NK-92 (cell line): ENCODE results near the gene ARID1B.

ENCODE experiments used
- DNase-seq: peaks from one replicate; lab custom pipeline; 2025; ENCODE audit not compliant: unreplicated experiment; lab: John Stamatoyannopoulos, UW

ARID1B gene

DNA sequence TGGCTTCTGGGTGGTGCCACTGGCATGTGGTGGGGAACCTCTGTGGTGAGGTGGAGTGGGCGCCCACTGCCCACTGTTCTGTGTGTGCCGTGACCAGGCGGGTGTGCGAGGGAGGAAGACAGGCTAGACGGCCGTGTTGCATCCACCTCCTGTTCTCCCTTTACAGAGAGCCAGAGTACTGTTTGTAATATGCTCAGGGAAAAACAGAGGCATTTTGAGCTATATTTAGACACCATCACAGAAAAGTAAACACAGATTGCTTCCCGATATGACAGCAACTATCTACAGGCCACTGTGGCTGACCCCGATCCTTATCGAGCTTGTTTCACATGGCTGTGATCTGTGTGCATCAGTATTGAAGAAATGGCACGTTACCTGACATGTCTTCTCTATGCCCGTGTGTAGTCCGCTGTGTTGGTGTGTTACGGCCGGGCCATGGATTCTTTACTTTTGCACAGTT lies 45.6 kb downstream of the ARID1B start:
- no peak for DNase-seq

DNA sequence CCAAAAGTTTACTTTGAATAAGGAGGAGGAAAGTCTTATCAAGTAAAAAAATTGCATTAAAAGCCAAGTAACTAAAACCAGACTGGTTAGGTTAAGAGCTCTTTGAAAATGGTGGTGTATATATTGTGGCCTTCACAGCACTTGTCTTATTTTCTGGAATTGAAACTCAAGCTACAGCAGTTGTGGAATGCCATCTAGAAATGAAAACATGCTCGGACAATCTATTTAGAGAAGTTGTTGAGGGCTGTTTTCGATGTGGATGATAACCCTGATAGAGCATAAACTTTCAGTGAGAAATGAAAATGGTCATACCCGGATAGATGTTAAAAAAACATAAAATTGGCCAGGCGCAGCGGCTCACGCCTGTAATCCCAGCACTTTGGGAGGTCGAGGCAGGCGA lies 47.0 kb downstream of the ARID1B start:
- DNase-seq = no peak

- no peak for DNase-seq
Observed at GRCh38 chr6:156825475-156825874, 48.3 kb downstream of the ARID1B start.

- no peak for DNase-seq
Observed at GRCh38 chr6:156826290-156826955, 49.2 kb downstream of the ARID1B start.

GRCh38 chr6:156827382-156827781 lies 50.2 kb downstream of the ARID1B start:
- no peak for DNase-seq

DNA sequence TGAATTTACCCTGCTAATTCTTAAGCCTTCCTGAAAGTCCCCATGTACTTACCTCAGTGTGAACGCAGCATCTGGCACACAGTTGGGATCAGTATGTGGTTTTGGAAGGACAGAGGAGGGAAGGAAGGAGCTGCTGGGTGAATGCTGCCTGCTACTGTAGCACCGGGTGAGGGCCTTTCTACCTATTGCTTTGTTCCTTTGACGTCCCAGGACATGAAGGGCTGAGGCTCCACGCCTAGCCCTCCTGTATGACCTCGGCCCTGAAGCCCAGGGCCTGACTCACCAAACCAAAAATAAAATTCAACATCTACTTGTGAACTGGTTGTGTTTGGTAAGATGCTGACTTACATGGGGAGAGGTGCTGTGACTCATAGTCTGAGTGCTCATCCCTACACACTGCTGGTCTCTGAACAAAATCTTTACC lies 51.1 kb downstream of the ARID1B start:
- no peak for DNase-seq

- DNase-seq = no peak
Observed at GRCh38 chr6:156830126-156830525, 52.9 kb downstream of the ARID1B start.

- DNase-seq = no peak
Observed at GRCh38 chr6:156832231-156832647, 55.1 kb downstream of the ARID1B start.

GRCh38 chr6:156832669-156833068 lies 55.5 kb downstream of the ARID1B start:
- DNase-seq = no peak

GRCh38 chr6:156833755-156834154 lies 56.6 kb downstream of the ARID1B start:
- DNase-seq = no peak

GRCh38 chr6:156839129-156839528 lies 62.0 kb downstream of the ARID1B start:
- DNase-seq = no peak

GRCh38 chr6:156839591-156840001 lies 62.4 kb downstream of the ARID1B start:
- no peak for DNase-seq

DNA sequence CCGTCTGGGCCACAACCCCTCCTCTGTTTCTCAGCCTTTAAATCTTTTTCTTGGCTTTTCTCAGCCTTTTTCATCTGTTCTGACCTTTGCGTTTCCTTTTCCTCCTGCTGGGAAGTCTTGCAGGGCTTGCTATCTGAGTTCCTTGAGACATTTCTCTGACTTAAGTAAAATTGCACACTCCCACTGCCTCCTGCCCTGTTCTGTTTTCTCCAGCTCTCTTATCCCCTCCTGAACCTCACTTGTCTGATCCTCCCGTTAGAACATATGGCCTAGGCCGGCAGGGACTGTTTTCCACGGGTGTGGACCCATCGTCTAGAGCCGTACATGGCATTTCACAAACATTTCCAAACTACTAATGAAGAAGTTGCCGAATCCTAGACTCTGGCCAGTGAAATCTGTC lies 63.0 kb downstream of the ARID1B start:
- DNase-seq = no peak

DNA sequence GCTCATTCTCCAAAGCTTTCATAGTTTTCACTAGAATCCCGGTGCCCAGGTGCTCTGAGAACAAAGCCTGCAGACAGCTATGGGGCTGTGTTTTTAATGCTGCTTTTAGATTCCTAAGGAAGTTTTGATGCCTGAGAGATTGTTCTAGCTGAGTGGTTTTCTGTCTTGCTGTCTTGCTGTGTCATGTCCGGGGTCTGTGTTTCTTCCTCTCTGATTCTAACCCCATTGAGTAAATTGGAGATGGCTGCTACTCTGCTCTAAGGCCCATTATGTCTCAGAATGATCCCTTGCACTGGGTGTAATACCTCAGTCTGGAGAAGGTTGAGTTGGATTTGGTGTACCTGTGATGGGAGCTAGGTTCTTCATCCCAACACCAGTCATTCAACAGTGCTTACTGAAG lies 63.4 kb downstream of the ARID1B start:
- DNase-seq = no peak

DNA sequence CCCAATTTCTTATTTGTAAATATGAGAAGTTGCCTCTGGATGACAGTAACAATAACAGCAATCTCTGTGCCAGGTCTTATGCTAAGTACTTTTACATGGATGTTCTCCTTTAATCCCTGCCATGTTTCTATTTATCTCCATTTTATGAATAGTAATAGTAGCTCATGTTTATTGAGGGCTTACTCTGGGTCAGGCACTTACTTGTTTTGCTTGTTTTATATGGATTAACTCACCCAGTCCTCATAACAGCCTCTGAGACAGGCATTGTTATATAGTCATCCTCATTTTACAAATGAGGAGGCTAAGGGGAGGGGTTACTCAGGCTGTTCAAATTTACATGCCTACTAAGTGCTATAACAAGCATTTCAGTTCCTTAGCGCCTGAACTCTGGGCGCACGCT lies 64.3 kb downstream of the ARID1B start:
- no peak for DNase-seq

GRCh38 chr6:156842598-156843250 lies 65.5 kb downstream of the ARID1B start:
- no peak for DNase-seq

DNA sequence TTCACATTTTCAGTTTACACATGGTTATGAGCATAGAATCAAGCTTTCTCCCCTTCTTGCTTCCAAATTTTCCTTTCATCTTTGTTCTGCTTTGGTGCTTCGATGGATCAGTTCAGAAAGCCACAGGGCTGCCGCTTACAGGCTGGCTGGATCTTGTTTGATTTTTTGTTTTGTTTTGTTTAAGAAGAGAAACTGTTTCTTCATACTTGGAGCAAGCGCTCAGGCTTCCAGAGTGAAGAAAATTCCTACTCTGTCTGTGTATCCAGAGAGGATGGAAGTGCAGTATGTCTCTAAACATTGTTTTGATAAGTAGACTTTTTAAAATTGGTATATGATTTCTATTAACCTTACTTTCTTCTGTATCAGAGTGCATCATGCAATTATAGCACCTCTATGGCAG lies 66.9 kb downstream of the ARID1B start:
- DNase-seq = no peak

DNA sequence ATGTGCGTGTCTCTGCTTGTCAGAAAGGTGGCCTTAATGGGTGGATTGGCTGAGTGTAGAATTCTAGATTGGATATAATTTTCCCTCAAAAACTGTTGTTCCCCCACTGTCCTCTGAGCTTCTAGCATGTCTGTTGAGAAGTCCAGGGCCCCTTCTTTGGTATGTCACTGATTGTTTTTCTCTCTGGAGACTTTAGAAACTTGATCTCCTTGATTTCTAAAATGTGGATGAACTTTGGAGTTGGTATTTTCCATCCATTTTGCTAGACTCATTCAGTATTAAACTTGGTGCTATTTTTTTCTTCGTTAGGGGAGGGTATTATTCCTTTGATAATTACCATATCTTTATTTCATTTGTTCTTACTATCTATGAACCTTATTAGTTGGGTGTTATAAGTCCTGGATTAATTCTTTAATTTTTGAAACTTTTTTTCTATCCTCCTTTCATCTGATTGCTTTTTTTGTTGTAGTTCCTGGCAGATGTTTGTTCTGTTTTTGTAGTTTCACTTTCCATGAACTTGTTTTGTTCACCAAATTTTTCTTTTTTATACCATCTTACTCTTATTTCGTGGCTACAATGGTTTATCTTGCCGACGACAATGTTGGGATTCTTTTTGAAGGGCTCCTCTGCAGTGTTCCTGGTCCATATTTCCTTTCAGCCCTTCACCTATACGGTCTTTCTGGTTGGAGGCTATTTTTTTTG lies 68.4 kb downstream of the ARID1B start:
- no peak for DNase-seq

DNA sequence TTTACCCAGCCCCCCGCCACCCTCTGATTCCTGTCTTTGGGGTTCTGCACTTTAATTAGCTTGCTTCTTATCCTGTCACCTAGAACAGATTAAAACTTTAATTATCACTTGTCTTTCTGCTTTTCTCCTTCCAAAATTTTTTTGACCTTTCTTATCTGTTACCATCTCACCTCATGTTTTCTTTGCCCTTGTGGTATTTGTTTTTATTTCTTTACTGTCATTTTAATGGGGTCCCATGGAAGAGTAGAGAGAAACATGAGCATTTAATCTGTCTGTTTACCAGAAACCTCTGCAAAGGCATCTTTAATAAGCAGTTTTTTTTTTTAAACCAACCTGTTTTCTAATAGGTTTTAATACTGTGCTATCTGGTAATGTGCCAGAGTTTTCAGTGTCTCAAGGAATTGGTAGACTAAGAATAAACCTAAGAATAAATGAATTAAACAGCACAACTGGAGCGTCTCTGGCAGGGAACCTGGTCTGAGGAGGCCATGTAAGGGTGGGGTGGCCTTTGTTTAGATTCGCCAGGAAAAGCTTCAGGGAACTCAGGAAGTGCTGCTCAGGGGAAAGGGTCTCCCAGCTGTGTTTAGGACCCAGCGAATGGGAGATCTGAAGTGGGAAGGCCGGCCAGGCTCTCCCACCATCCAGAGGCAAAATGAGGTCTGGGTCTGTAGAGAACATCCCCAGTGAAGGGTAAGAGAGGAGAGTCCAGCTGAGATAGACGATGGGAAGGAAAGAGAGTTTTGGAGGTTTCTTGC lies 69.8 kb downstream of the ARID1B start:
- no peak for DNase-seq

- DNase-seq = no peak
Observed at GRCh38 chr6:156848123-156848522, 70.9 kb downstream of the ARID1B start.

DNA sequence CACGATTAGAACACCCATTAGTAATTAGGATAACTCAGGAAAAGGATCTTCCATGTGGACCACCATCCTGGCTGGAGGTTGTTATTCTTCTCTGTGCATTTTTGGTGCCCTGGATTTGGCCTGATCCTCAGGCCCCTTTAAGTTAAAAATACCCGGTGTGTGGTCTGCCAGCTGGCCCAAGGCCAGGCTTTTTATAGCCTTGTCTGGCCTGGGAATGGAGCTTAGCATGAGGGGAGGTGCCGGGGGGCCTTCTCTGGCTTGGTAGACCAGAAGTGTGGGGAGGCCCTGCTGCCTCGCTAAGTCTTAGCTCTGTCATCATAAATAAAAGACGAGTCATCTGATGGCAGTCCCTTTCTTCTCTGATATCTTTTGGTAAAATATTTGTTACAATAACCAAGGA lies 71.4 kb downstream of the ARID1B start:
- DNase-seq = no peak
